Inferior parietal cortex (tissue), 1 donor: ENCODE data around the gene RNF183.

Experiments
- DNase-seq: peaks from one replicate; pipeline ENCODE4 v3.0.0-alpha.2; 2016; ENCODE audit errors: extremely low spot score

The RNF183 gene, protein sequence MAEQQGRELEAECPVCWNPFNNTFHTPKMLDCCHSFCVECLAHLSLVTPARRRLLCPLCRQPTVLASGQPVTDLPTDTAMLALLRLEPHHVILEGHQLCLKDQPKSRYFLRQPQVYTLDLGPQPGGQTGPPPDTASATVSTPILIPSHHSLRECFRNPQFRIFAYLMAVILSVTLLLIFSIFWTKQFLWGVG

DNA sequence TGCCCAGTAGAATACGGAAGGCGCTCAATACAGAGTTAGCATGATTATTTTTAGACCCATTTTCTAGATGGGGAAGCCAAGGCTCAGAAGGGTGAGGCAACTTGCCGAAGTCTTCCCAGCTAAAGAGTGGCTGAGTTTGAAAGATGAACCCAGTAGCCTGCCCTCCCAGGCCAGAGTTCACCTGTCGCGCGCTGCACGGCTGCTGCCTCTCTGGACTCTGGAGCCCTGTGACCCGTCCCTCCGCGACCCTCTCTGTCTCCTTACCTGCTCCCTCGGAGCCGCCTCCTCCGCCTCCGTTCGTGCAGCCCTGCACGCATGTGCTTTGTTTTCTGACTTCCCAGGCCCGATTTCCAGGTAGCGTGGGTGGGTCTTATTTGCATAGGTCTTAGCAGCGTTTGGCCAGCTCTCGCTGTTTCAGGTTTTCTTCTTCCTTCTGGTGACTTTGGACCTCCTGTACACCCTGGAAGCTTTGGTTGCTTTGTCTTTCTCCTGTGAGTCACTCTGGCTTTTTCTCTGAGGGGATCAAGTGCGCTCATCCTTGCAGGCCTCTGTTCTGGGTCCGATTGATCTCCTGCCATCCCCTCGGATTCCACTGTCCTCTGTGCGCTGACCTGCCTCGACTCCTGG, at the start of gene RNF183:
RNF183 (minus strand) TSS at position 585 of the 627 bp plus-strand sequence. CDS start 5,192 bp downstream, outside the sequence.
- DNase-seq = no peak

GRCh38 chr9:113352411-113352810, 49.2 kb upstream of the RNF183 start:
- DNase-seq = no peak

DNA sequence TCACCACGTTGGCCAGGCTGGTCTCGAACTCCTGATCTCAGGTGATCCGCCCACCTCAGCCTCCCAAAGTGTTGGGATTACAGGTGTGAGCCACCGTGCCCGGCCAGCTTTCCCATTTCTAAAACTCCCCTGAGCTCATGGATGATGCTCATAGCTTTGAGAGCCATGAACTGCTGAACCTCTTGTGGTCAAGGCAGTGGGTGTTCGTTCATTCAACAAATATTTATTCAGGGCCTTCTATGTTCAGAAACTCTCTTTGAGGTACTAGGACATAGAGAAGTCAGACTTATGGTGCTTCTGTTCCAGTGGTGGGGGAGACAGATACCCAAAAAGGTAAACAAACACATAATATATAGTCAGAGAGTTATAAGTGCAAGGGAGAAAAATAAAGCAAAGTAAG, 48.8 kb upstream of the RNF183 start:
- DNase-seq = no peak

DNA sequence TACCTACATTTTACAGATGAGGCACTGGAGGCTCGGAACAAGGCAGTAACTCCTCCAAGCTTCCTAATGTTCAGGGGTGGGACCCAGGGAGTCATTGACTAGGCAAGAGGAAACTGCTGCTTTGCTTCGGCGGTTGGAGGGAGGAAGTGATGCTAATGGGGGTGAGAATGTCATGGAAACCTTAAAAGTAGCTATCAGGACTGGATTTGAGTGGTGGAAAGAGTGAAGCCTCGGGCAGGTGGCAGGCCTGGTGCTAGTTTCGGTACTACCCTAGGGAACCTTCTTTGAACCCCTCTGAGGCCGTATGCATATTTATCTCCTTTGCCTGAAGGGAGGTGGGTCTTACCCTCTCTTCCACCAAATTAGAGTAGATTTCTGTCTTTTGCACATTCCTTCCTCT, 47.8 kb upstream of the RNF183 start:
- DNase-seq = no peak

DNA sequence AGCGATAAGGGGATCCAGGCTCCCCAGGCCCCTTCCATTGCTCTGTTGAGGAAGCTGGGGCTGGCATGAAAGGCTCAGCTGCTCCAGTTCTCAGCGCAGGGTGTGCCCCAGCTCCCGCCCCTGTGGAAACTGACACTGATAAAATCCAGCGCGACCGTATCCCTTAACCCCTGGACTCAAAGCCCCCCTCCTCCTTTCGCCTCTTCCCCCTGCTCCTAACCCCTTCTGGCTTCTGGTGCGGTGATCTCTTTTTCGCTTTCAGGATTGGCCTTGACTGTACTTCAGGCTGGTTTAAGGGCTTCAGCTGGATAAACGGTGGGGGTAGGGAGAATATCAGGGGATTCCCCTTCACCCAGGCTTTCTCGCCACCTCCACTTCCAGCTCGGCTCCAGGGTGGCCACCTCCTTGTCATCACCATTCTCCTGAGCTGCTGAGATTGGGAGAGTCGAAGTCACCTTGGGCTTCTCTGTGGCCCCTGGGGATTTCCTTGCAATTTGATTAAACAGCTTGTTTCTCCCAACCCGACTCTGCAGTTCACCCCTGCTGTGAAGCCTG, 47.0 kb upstream of the RNF183 start:
- DNase-seq = no peak

GRCh38 chr9:113349445-113350094, 46.4 kb upstream of the RNF183 start, which contains the start of gene BSPRY:
Gene BSPRY, plus strand, starts transcription at chr9:113349541. Its CDS starts 39 bp downstream, at chr9:113349580.
- no peak for DNase-seq

GRCh38 chr9:113349066-113349444, 45.9 kb upstream of the RNF183 start:
- no peak for DNase-seq

- no peak for DNase-seq
These were observed 45.3 kb upstream of the RNF183 start for GRCh38 chr9:113348437-113348836.

DNA sequence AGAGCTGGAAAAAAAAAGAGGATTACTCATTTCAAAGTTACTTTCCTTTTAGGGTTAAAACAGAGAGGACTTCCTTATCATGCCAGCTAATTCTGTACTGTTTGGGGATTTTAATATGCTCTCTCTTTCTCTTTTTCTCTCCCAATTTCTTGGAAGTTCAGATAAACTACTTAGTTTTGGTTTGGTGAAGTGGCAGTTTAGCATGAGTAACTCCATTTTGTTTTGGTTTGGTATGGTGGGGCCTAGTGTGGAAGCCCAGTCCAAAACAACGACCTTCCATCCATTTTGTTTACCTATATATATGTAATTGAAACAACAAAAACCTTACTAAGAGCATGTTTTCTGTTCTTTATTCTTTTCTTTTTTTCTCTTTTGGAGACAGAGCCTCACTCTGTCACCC, 42.5 kb upstream of the RNF183 start:
- no peak for DNase-seq

- DNase-seq = peak; percentile 22
These were observed 42.0 kb upstream of the RNF183 start for GRCh38 chr9:113345190-113345589.

DNA sequence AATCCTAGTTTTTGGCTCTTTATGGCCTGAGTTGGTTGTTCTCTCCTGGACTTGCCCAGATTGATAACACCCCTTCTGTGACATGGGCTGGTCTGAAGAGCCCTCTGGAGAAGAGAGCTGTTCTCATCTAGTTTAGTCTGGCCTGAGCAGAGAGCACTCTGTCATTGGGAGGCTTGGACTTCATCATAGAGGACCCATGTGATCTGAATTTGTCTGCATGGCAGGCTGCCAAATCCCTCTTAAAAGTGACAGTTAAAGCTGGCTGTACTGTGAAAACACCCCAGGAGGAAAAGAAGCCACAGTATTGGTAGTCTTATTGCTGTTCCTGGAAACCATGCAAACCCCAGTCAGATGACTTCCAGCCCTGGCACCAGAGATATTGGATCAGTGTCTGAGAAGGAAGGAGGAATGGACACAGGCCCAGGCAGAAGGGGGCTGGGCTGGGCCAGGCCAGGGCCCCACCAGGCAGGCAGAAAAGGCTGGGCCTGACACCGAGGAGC, 40.6 kb upstream of the RNF183 start:
- peak; percentile 84 for DNase-seq

- DNase-seq = no peak
These were observed 38.7 kb upstream of the RNF183 start for GRCh38 chr9:113341712-113342410.

- peak; percentile 85 for DNase-seq
These were observed 37.0 kb upstream of the RNF183 start, which contains the start of gene WDR31 for GRCh38 chr9:113340011-113340699. Gene WDR31, minus strand, starts transcription at chr9:113340275. Its CDS starts 8,253 bp downstream, at chr9:113332022.

DNA sequence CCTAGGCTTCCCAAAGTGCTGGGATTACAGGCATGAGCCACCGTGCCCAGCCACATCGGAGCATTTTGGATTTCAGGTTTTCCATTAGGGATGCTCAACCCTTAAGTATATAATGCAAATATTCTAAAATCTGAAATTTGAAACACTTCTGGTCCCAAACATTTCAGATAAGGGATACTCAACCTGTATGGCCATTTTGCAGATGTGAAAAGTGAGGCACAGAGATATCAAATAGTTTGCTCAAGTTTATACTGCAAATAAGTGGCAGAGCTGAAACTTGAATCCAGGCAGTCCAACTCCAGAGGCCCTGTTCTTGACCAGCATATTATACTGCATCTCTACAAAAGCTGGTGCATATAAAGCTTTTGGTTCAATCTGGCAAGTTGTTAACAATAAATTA, 34.5 kb upstream of the RNF183 start:
- DNase-seq = no peak

- DNase-seq = no peak
These were observed 28.6 kb upstream of the RNF183 start for GRCh38 chr9:113331780-113332179.

GRCh38 chr9:113328045-113328782, 25.0 kb upstream of the RNF183 start:
- DNase-seq = no peak

DNA sequence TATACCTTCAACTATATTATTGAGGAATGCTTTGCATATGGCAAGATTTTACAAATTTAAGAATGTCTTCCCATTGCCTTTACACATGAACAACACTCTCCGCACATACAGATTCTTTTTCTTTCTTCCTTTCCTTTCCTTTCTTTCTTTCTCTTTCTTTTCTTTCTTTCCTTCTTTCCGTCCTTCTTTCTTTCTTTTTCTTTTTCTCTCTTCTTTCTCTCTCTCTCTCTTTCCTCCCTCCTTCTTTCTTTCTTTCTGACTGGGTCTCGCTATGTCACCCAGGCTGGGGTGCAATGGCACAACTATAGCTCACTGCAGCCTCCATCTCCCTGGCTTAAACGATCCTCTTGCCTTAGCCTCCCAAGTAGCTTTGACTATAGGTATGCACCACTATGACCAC, 23.1 kb upstream of the RNF183 start:
- DNase-seq = no peak

- DNase-seq = no peak
These were observed 19.5 kb upstream of the RNF183 start for GRCh38 chr9:113322671-113323070.

- no peak for DNase-seq
These were observed 16.9 kb upstream of the RNF183 start for GRCh38 chr9:113320051-113320450.

GRCh38 chr9:113319054-113319453, 15.9 kb upstream of the RNF183 start:
- no peak for DNase-seq

DNA sequence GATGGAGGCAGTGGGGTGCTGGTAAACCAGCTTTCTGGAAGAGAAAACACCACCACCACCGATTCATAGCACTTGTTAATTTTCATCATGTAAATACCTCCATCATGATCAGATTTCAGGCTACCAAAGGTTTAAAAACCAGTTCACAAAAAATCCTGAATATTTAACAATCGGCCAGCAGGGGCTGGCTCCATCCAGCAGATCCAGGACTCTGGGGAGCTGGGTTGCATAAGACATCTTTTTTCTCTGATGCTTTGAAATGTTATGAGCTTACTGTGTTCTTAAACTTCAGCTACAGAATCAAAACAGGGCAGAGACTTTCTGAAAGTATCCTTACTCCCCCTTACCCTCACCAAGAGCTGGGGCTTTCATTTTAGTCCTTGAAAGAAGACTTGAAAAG, 14.6 kb upstream of the RNF183 start:
- no peak for DNase-seq
